Articular chondrocyte of knee joint (primary cell): Measurements from ENCODE around the gene NEK3. TPM values are rescaled to one million over a fixed set of nuclear protein-coding genes. Genes with fewer than 3 reads are reported as not detected.

Source experiments
- total RNA-seq: library from RNA; depleted of rRNA; stranded (reverse); fragments of >200 nt; gene quantifications from 2 replicates; pipeline ENCODE4 v1.2.3, GENCODE V29; 2012

NEK3 gene
- 11.6 and 13.6 TPM in 2 replicates for total RNA-seq

GRCh38 chr13:52159159-52159982 is at the start of gene NEK3:
Gene NEK3 (minus strand): TSS chr13:52159597. CDS start chr13:52156191, 3,406 bp downstream.

GRCh38 chr13:52128714-52129700 is 30.4 kb downstream of the NEK3 start, which contains the start of gene NEK5:
Gene NEK5 (minus strand): TSS chr13:52129073. CDS start chr13:52127482, 1,591 bp downstream.

Other genes starting within 250 kb of the NEK3 start
- 1.8 and 1.9 TPM in 2 replicates for gene ATP7B, start 148.1 kb downstream of the NEK3 start, total RNA-seq
- 33.3 and 46.0 TPM in 2 replicates for gene ALG11, start 147.2 kb downstream of the NEK3 start, total RNA-seq
- 19.2 and 20.1 TPM in 2 replicates for gene UTP14C, start 134.9 kb downstream of the NEK3 start, total RNA-seq
- 0.39 and 0.43 TPM in 2 replicates for gene NEK5, start 30.5 kb downstream of the NEK3 start, total RNA-seq
- gene THSD1, start 246.6 kb upstream of the NEK3 start, total RNA-seq: 22.0 and 34.0 TPM in 2 replicates